Kasumi-1 (cell line): ENCODE results near the gene PAX8.

Experiments used
- DNase-seq, 2 experiments: peaks; one replicate each; lab custom pipeline; 2025; lab: John Stamatoyannopoulos, UW

Gene PAX8

DNA sequence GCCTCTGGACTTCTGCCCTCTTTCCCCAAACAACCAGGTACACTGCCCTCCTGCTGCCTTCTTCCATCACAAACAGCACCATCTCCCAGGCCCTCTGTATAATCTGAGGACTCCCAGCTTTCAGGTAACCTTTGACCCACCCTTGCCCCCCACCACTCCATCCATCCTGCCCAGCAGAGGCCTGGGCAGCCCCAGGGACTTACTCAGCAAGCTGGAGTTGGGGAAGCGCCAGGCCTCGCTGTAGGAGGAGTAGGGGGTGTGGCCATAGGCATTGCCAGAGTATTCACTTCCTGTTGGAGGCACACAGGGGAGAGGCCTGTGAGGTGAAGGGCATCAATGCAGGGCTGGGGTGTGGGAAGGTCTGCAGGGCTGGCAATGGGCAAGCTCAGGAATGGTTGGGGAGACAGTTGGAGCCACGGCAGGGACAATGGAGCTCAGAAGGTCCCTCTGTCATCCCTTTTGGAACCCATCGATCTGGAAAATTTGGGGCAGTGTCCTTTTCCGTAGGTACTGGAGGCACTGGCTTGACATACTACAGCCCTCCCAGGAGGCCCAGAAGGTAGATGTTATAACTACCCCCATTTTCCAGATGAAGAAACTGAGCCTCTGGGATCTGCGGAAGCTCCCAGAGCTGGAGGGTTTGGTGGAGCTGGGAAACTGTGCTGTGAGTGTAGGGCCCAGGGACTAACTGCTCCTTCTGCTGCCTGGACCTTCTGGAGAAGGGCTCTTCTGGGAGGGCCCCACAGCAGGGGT, 58.7 kb downstream of the PAX8 start:
- peak; percentile 43 to 45 for DNase-seq

DNA sequence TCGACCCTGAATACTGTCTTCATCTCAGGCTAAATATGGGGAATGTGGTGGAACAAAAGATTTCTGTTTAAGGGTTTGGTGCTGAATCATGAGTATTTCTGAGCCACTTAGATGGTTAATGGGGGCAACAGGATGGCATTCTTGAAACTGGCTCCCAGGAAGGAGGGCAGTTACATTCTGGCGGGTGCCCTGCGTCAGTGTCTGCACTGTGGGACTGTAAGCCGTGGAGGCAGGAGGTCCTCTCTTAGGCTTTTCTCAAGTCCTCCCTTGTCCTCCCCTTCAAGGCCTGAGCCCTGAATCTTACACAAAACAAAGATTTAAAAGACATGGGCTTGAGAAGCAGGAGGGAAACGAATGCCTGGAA, 59.2 kb downstream of the PAX8 start:
- no peak for DNase-seq

DNA sequence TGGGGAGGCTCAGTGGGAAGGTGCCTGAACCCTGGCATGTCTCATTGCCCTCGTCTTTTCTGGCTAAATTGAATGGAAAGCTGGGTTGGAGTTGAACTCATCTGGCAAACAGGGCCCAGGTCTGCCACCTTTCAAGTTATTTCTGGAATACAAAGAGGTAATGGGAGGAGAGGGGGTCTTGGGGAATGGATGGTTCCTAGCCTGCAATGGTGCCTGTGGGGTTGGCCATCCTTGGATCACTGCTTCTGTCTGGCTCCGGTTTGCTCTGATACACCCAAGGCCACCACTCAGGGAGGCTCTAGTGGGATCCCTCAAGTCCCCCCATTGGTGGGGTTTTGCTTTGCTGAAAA, 59.7 kb downstream of the PAX8 start:
- DNase-seq: no peak

DNA sequence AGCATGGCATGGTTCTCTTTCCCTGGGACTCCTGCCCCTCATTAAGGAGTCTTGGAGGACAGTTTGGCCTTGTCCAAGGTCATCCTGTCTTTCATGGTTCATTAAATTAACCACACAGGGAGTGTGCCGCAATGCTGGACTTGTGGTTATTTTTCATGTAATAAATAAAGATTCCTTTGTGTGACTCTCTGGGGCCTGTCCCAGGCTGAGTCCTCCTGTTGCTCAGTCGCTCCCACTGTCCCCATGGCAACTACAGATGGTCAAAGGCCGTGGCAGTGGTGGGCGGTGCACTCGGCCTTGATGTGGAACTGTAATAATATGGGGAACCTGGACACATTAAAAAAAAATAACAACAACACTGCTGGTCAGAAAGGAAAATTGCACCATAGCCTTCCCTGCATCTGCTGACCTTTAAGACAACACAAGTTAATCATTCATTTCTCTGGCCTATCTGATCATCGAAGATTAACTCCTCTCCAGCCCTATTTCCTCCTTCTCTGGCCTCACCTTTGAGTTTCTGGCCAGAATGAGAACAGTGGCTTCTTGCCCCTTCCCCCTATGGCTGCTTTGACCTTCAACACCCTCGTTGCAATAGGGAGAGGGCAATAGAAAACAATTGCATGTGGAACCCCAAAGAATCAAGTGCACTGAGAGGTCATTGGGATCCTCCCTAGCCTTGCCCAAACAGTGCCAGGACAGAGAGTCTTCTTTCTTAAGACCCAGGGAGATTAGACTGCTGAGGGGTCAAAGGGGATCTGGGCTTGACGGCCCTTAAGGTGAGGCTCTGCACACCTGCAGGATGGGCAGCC, 60.2 kb downstream of the PAX8 start:
- DNase-seq: no peak

DNA sequence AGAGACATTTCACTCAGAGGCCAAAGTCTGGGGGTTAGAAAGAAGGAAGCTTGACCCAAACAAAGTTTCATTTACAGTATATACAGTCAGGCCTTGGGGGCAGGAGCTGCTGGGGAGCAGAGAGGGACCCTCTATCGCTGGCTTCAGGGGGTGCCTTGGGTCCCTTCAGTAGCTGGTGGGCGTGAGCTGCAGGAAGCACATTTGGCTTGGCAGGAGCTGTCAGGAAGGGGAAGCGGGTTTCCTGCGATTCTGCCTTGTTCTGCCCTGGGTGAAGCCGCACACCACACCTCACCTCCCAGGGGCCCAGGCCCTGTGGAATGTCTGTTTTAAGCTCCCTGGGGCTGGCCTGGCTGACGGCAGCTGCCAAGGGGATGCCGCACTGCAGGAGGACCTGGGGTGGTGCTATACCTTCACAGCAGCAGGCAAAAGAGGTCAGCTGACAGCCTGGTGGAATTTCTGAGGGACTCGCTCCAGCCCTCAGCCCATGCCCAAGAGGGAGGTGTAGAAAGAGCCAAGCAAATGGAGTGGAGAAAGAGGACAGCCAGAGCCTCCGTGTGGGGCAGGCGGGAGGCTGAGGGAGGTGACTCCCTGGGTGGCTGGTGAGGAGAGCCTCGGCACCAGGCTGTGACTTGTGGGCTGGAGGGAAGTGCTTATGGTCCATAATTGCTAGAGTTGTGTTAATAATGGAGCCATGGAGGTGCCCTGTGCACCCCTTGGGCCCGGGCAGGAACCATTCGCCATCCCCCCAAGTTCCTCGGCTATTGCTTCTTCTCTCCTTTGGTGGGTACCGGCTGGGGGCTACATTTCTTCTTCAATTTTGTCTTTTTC, 61.1 kb downstream of the PAX8 start:
- DNase-seq: peak; percentile 85 to 87

DNA sequence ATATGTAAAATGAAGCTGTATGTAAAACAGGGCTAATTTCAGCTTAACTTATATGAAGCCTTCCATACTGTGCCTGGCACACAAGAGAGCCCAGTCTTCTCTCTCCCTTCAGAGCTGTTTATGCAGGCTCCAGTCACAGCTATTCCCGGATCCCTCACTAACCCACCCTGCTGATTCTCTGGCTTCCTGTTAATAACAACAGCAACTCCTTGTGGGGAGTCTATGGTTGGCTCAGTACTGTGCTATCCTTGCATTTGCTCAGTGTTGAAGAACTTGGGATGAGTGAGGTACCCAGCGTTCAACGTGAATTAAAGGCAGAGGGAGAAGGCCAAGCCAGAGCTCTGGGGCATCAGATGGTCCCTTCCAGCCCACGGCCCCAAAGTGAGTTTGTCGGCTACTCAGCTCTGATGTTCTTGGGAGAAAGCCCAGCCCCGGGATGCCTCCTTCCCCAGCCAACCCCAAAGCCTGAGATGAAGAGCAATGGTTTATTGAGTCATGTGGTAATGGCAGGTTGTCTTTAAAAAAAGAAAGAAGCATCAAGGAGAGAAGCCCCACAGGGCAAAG, 61.7 kb downstream of the PAX8 start:
- DNase-seq: peak; percentile 76 to 81

DNA sequence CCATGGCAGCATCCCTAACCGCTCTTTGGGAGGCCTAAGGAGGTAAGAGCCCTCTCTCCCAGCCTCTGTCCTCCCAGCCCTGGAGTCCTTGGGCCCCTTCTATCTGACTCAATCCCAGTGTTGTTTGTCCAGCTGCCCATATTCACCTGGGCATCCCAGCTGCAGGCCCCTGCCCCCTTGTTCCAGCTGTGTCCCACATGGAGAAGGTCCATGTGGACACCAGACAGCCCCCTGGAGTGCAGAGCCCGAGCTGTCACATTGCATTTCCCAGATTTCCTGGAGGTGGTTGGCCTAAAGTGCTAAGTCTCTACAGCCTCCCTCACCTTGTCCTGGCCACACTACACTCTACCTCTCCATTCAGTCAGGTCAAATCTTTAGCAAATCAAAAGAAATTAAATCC, 62.4 kb downstream of the PAX8 start:
- DNase-seq: no peak

DNA sequence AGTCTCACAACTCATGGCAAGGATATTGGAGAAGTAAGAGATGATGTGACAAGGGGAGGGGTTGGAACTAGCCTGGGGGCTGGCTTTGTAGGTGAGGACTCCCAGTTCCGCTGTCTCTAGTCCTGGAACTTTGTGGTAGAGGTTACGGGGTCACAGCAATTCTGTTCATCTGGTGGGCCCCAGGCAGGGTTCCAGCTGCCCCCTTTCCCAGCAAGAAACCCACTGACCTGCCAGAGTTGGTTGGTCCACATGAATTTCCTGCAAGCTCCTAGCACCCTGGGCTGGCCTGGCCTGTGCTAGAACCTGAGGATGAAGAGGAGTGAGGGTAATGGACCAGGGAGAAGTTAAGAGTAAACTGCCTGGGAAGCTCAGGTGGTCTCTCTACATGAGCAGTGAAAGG, 63.7 kb downstream of the PAX8 start:
- DNase-seq: no peak

DNA sequence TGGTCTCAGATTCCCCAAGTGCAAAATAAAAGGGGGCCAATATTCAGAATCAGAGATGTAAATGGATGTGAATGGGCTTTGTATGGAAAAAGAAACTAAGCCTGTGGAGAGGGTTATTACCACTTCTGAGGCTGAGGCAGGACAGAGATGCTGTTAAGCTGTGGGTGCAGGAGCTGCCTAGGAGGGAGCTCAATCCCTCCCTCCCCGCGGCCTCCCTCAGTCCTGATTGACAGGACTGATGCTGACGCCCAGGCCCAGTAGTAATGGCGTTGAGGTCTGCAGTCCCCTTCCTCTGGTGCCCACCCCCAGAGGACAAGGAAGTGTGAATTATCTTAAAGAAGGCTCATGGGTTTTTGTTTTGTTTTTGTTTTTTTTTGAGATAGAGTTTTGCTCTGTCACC, 64.6 kb downstream of the PAX8 start:
- no peak for DNase-seq

DNA sequence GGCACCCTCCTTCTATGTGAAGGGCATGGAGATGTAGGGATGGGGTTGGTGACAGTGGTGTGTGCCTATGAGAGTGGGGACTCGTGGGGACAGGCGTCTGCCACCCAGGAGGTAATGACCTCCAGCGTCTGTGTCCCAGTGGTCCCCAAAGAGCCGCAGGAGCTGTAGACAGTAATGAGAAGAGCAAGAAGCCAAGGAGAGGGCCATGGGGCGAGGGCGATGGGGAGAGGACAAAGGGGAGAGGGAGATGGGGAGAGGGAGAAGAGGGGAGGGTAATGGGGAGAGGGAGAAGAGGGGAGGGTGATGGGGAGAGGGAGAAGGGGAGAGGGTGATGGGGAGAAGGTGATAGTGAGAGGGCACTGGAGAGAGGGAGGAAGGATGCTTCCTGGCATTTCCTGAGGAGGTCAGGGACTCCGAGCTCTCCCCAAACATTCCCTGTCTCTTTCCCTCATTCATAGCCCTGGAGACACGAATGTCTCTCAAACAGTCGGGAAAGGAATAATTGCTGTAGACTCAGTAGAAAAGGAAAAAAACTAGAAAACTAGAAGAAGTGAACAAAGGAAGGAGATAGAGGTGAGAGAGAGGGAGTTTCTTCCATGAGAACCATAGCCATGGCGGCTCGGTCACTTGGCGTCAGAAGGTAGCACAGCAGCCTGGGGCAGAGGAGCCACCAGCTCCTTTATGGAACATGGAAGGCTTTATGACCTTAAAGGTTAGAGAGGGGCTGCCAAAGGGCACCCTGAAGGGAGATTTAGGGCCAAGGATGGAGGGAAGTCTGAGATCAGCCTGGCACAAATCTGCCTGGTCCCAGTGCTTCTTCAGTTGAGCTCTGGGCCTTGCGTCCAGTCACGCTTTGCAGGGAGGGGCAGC, 65.4 kb downstream of the PAX8 start:
- no peak for DNase-seq

DNA sequence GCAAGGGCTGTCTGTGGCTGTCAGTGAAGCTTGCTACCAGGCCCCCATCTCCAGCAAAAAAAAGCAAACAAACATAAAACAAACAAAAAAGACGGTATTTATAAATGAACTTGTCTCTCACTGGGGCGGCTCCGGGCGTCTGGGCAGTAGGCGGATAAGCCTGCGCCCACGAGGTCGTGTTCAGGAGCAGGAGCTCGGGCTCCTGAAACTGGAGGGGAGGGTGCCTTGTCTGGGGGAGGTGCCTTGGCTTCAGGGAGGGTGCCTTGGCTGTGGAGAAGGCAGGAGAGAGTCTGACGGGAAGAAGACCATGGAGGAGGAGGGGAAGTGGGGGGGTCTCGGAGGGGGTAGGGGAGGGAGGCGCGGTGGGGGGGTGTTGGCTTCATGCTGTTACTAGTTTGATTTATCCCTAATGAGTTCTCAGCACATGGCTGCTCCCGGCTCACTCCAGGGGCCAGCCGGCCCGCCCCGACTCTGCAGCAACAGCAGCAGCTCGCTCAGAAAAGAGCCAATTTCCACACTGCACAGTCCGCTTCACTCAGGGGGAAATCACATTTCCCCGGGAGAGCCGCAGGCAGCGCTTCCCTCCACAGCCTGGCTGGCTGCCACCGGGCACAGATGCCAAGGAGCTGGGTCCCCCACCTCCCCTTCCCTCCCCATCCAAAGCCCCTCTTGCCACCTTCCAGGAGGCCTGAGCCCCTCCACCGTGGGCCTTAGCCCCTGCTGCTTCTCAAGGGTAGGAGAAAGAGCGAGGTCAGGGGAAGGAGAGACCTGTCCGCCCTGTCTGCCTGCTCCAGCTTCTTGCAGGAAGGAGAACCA, 66.3 kb downstream of the PAX8 start:
- DNase-seq: no peak

DNA sequence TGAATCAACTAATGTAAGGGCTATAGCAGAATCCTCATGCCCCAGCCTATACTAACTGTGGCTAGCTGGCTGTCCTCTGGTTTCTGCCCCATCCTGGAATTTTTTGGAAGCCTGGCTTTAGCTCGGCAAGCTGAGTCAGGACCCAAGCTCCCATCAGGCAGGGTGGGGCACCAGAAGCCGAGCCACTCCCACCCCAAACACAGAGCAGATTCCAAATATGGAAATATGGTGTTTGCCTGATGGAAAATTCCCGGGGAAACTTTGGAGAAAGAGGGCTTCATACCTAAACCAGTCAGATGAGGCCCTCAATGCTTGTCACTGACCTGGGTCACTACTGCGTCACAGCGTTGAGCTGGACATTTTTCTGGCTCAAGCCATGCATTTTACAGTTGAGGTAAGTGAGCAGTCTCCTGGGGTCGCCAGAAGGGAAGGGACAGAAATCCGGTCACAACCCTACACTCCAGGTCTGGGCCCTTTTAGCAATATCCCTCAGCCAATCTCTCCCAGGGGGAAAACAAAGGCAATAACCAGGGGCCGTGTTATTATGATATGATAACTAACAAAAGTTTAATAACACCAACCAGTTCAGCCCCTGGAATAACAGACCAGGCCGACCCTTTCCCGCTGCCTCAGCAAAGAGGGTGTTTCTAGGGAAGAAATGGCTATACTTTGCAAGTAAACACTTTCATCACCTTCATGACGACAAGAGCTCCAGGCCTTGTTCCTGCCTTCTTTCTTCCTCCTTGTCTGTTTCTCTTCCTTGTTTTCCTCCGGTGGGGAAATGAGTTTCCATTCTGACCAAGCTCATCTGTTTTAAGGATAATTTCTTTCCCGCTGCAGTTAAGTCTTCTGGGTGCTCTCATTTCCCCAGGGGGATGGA, 67.3 kb downstream of the PAX8 start:
- DNase-seq: no peak

DNA sequence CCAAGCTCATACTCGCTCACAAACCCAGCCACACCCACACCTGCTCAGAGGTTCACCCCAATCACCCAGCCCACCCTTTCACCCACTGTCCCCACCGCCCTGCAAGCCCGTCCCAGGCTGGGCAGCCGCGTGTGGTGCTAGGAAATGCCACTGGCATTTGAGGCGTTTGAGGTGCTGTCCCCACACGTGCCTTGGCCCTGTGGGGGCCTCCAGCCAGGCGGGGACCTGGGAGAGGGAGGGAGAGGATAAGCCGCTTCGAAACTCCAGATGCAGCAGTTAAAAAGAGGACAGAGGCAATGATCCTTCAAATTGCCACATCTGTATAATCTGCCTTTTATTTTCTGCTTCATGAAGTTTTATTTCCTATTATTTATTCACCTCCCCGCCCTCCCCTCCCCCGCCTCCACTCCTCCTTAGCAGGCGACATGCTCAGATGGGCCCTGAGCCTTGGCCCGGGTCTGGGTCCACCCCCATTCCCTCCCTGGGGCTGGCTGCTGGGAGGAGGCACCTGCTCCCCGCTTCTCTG, 69.0 kb downstream of the PAX8 start:
- DNase-seq: no peak

DNA sequence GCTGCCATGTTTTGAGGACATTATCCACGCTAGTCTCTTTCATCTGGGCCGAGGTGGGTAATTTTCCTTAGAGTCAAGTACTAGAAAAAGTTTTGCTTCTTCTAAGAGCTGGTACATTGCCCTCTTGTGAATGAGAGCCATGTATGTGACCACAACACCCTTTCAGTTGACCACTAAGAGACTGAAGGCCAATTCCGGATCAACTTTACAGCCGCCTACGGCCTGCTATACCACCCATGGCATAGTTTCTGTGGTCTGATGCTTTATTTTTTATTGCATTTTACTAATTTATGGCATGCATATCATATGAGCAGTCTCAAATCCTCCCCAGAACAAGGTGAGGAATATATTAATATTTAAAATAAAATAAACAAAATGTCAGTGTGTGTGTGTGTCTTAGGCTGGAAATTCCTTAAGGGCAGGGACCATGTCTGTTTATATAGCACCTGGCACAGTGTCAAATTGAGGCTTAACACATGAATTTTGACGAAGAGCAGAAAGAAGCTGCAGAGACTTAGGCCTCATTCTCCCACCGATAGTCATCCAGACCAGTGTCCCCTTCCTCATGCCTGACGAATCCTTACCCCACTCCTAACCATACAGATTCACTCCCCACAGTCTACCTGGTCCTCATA, 69.6 kb downstream of the PAX8 start:
- no peak for DNase-seq

DNA sequence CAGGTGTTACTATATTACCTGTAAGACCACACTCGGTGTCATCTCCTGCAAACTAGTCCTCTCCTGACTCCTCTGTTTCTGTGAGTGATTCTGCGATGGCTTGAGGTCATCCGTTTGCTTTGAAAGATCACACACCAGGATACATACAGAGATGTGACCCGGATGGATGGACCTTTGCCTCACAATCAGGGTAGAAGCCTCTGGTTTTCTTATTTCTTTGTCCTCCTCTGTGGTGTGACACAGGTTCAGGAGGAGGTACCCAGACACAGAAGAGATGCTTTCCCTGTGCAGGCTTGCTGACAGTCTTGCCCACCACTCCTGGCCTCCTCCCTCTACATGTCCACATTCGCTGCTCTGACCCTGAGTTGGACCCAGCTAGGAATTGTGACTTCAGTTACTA, 70.3 kb downstream of the PAX8 start:
- no peak for DNase-seq

DNA sequence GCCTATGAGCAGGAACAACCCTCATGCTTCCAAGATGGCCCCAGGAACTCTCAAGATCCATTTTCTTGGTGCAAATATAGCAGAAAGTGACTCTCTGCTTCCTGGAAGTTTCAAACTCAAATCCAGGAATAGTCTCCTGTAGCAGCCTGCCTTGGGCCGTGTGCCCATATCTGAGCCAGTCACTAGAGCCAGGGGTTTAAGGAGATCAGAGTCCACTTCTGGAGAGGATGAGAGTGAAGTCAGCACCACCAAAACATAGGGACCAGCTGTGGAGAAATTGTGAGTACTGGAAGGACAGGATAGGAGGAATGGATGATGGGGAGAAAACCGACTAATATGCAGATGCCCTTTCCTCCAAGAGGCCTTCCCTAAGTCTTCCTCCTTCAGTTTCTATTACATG, 71.7 kb downstream of the PAX8 start:
- DNase-seq: no peak

DNA sequence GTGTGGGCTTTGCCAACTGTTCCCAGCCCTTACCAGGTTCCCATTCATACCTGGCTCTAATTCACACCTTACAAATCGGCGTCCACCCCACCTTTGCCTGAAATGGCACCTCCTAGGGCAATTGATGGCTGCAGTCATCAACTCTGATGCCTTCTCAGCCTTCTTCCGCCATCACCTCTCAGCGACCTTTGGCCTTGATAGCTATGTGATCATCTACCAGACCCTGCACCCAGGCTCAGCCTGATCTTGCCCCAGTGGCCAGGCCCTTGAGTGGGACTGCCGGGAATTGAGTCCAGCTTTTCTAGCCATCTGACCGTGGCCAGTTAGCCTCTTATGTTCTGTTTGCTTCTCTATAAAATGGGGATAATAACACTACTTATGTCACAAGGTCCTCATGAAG, 72.5 kb downstream of the PAX8 start:
- no peak for DNase-seq

DNA sequence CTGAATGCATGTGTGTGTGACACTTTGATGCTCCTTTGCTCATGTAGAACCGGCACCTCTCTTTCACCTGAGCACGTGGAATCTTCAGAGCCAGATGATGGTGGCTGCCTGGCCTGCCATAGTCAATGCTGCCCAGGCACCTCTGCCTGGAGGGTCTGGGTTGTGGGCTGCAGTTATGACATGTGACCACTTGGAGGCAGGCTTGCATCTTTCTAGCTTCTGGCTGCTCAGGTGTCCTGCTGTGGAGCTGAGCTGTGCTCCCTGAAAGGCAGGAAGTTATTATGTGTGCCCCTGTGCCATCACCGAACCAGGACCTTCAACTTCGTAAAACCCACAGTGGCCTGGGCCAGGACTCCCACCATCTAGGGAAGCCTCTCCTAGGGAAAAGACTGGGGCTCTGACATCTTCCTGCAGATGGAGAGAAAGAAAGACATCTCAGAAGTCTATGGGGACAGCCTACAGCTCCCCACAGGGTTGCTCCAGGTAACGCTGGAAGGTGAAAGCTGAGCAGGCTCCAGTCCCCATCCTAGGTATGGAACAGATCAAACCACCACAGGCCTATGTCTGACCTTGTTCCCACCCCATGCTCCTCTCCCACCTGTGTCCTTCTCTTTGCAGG, 74.7 kb downstream of the PAX8 start:
- DNase-seq: peak; percentile 71 to 78

DNA sequence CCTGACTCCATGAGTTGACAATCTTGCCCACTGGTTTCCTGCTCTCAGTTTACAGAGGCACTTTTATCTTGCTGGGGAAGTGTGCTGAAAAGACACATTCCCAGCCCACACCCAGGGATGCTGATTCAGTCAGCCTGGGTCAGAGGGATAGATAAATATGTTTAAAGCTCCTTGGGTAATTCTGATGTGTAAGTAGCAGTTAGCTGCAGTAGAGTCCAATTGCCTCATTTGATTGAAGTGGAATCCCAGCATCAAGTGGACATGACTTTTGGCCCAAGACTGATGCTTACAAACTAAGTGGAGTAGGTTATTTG, 75.5 kb downstream of the PAX8 start:
- DNase-seq: no peak
